ENCODE results near the gene FAM83C.
A peak's percentile ranks its signal among the peaks of the same experiment; 100 is the strongest.

Gene FAM83C

DNA sequence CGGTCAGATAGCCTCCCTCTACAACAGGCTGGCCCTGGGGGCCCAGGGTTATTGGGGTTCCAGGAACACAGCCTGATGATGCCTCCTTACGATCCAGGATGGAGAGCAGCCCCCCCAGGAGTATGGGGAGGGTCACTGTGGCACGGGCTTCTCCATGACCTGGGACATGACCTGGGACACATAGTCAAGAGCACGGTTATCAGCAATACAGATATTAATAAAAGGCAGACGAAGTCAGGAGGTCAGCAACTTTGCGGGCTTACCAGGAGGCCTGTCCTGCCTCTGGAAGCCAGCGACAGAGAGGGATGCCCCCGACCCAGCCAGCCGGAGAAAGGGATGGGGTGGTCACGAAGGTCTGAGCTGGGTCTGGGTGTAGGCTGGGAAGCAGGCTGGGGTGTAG, 15.1 kb downstream of the FAM83C start:
- DNase-seq (ENCODE audit: low read depth), result no peak

DNA sequence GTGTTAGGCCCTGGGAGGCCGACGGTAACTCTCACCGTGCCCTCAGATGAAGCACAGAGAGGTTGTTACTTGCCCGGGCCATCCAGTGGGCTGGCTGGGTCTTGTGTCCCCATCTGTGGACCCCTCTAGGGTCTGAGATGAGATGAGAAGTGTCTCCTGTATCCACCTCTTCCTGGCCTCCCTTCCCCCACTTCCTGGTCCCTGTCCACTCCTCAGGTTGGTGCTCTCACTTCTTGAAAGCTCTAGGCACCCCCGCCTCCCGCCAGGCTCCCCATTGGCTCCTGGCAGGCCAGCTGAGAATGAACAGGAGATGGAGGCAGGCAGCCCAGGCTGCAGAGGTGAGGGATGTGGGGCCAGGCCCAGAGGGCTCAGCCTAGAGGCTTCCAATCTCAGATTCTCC, 15.8 kb downstream of the FAM83C start:
- H3K4me3 ChIP-seq (ENCODE audit: low read depth, low read length), result peak overlapping the region; percentile 89
- DNase-seq (ENCODE audit: low read depth), result no peak
- TF ChIP-seq, protein P1, sequence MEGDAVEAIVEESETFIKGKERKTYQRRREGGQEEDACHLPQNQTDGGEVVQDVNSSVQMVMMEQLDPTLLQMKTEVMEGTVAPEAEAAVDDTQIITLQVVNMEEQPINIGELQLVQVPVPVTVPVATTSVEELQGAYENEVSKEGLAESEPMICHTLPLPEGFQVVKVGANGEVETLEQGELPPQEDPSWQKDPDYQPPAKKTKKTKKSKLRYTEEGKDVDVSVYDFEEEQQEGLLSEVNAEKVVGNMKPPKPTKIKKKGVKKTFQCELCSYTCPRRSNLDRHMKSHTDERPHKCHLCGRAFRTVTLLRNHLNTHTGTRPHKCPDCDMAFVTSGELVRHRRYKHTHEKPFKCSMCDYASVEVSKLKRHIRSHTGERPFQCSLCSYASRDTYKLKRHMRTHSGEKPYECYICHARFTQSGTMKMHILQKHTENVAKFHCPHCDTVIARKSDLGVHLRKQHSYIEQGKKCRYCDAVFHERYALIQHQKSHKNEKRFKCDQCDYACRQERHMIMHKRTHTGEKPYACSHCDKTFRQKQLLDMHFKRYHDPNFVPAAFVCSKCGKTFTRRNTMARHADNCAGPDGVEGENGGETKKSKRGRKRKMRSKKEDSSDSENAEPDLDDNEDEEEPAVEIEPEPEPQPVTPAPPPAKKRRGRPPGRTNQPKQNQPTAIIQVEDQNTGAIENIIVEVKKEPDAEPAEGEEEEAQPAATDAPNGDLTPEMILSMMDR (IDR thresholded peaks at IDR 0.05; ENCODE audit: insufficient read depth, low read depth, low read length, missing control alignments), result no peak

More for the DNA sequence above, 15.1 kb downstream of the FAM83C start:
- peak overlapping the region; percentile 89 for H3K4me3 ChIP-seq (ENCODE audit: low read depth, low read length)
- TF ChIP-seq, protein P1 (IDR thresholded peaks at IDR 0.05; ENCODE audit: insufficient read depth, low read depth, low read length, missing control alignments), result no peak

DNA sequence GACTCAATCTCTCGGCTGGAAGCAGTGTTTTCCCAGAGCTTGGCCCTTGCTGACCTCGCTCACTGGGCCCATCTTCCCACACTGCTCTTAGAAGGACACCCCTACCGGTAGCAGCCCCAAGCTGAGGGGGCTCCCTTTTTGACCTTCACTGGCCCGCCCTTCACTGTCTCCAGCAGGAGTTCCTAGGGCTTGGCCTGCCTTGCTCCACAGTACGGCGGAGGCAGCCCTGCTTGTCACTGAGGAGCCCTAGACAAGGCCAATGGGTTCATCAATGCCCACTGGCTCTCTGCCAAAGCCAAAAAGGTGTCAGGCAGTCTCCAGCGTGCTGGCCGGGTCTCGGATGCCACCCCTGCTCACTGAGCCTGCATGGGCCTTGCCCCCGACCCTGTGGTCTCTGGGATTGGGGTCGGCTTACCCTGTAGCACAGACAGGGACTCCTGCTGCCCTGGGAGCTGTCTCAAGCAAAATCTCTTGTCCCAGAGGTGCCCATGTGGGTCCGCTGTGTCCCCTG, 16.4 kb downstream of the FAM83C start:
- TF ChIP-seq, protein P1 (IDR thresholded peaks at IDR 0.05; ENCODE audit: insufficient read depth, low read depth, low read length, missing control alignments), result no peak
- no peak overlapping the region for H3K4me3 ChIP-seq (ENCODE audit: low read depth, low read length)
- DNase-seq (ENCODE audit: low read depth), result no peak

DNA sequence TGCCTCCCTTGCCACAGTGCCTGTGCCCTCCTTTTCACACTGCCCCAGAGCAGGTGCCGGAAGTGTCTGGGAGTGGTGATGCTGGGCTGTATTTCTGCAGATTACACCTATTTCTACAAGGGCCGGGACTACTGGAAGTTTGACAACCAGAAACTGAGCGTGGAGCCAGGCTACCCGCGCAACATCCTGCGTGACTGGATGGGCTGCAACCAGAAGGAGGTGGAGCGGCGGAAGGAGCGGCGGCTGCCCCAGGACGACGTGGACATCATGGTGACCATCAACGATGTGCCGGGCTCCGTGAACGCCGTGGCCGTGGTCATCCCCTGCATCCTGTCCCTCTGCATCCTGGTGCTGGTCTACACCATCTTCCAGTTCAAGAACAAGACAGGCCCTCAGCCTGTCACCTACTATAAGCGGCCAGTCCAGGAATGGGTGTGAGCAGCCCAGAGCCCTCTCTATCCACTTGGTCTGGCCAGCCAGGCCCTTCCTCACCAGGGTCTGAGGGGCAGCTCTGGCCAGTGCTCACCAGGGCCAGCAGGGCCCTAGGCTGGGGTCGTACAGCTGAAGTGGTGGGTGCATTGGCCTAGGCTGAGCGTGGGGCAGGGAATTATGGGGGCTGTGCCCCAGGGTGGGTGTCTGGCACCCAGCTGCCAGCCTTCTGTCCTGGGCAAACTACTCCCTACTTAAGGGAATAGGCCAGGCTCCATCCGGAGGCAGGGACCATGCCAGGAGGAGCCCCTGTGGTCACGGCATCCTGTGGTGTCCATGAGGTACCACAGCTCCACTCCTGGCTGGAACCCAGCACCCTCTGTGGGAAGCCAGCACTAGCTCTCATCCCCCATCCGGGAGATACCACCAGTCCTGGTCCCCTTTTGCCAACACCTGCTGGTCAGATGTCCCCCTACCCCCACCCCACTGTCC, 17.8 kb downstream of the FAM83C start:
- no peak overlapping the region for H3K4me3 ChIP-seq (ENCODE audit: low read depth, low read length)
- no peak for DNase-seq (ENCODE audit: low read depth)
- TF ChIP-seq, protein P1 (IDR thresholded peaks at IDR 0.05; ENCODE audit: insufficient read depth, low read depth, low read length, missing control alignments), result no peak

DNA sequence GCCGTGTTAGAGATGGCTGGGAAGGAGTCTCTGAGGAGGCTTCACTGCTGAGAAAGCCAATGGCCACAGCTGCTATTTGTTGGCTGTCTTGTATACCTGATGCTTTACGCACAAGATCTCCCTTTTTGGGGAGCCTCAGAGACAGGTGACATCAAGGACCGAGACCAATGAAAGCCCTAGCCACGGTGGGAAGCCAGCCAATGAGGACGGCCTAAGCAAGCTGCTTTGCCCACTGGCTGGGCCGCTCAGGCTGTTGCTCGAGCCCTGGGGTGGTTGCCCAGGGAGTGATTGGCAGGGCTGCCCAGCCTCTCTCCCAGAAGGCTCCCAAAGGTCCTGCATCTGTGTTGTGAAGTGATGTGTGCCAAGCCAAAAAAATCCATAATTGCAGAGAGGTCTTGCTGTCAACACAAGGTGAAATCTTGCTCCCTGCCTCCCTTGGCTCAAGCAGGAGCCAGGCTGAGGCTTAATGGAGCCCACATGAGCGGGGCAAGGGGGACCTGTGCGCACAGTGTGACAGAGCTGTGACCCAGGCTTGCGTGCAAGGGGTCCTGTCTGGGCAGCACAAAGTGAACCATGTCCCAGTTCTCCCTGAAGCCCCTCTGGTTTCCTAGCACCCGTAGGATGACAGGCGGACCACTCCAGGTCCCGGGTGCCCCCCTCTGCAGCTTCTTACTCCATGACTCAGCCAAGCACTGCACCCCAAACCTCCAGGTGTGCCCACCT, 18.6 kb downstream of the FAM83C start:
- H3K4me3 ChIP-seq (ENCODE audit: low read depth, low read length), result no peak overlapping the region
- TF ChIP-seq, protein P1 (IDR thresholded peaks at IDR 0.05; ENCODE audit: insufficient read depth, low read depth, low read length, missing control alignments), result no peak
- DNase-seq (ENCODE audit: low read depth), result no peak

DNA sequence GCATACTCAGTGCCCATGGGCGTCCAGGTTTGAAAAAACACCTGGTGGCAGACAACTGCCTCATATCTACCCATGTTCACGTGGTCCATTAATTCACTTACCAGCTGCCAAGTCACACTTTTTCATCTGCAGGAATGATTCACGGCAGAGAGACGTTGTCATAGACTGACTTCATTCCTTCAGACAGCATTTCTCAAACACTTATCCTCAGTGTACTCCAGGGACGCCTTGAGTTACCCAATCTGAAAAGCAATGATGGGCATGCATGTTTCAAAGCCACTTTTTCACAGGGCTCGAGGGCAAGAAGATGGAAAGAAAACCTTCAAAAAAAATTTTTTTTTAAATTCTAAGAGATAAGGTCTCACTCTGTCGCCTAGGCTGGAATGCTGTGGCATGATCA, 20.3 kb downstream of the FAM83C start:
- H3K4me3 ChIP-seq (ENCODE audit: low read depth, low read length), result no peak overlapping the region
- TF ChIP-seq, protein P1 (IDR thresholded peaks at IDR 0.05; ENCODE audit: insufficient read depth, low read depth, low read length, missing control alignments), result no peak
- no peak for DNase-seq (ENCODE audit: low read depth)
